Activated T-helper 2 cell treated with anti-CD3 and anti-CD28 coated beads, Interferon-gamma antibody, Interleukin-2, Interleukin-4, amounts not matched to agents 10 μg/mL and 5 μg/mL and 100 μg/mL, durations not matched to agents 14 hours and 24 hours and 36 hours (primary cell): ENCODE data around the gene DDX39A. TPM values are rescaled to one million over a fixed set of nuclear protein-coding genes. Genes with fewer than 3 reads are reported as not detected.
A peak's percentile ranks its signal among the peaks of the same experiment; 100 is the strongest.
"Not testable (repeated sequence)": the region's sequence is repeated elsewhere in the genome, so short reads cannot be mapped to it uniquely, and the experiment has no call there.

Experiments
- DNase-seq: peaks from one replicate; pipeline ENCODE4 v3.0.0; 2021; ENCODE audit warnings: low spot score
- H3K27ac Mint-ChIP-seq: one replicate; pipeline ENCODE4 v1.8.0; 2021; ENCODE audit warnings: mixed read lengths
- H3K27me3 Mint-ChIP-seq: one replicate; pipeline ENCODE4 v1.8.0; 2021; ENCODE audit warnings: low read depth, mixed read lengths
- H3K36me3 Mint-ChIP-seq: one replicate; pipeline ENCODE4 v1.8.0; 2021; ENCODE audit warnings: low read depth, mixed read lengths
- H3K4me1 Mint-ChIP-seq: one replicate; pipeline ENCODE4 v1.8.0; 2021; ENCODE audit warnings: low read depth, mixed read lengths
- H3K4me3 Mint-ChIP-seq: one replicate; pipeline ENCODE4 v1.8.0; 2021; ENCODE audit warnings: low read depth, mild to moderate bottlenecking, moderate library complexity, mixed read lengths
- H3K9me3 Mint-ChIP-seq: one replicate; pipeline ENCODE4 v1.8.0; 2021; ENCODE audit warnings: mixed read lengths
- intact Hi-C: fragments of 100-400 bp; cut with micrococcal nuclease; formaldehyde crosslinking; loops from one replicate; pipeline ENCODE4 v1.15.1; 2023
- total RNA-seq: library from RNA; stranded (reverse); gene quantifications from 2 replicates; pipeline ENCODE4 v1.2.3, GENCODE V29; 2022

Gene DDX39A
- total RNA-seq, 1 donor from 2014 or later, result 268 TPM

DNA sequence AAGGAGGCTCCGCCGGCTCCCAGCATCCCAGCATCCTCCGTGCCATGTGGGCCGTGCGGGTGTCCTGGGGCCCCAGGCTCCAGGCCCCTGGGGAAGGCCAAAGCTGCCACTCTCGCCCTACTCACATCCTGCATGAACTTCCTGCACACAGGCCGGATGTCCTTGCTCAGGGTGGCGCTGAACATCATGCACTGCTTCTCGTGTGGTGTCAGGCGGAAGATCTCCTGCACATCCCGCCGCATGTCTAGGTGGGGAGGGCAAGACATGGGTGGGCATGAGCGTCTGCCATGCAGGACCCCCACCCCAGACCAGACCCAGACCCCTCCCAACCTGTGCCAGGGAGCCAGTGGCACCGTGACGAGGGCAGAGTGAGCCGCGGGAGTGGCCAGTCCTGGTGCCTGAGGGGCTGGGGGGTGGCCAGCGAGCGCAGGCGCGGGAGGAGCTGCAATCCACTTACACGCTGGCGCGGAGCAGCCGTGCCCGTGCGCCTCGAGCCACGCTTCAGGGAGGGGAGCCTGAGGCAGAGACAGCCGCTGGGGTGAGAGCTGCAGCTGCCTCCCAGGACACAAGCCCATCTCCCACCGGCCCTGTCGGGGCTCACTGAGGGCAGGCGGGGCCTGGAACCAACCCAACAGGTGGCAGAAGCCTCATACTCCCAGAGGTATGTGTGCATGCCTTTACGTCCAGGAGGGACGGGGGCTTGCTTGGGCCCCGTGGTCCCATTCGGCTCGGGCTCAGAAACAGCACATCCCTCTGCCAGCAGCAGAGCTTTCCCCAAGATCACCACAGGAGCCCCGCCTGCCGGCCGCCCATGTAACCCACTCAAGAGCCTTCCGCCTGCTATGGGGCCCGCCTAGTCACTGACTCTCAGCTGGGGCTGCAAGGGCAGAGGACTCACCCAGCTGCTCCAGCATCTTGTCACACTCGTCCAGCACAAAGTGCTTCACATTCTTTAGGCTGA, 8.8 kb downstream of the DDX39A start:
- Mint-ChIP-seq H3K36me3 (peaks cover 86% of the 10 kb centered on the region), H3K27me3 (no peaks in the 10 kb centered on the region), H3K4me1 (peaks cover 26% of the 10 kb centered on the region), H3K4me3 (no peak overlapping the region), H3K27ac (peak overlapping the region; percentile 33), H3K9me3 (no peaks in the 10 kb centered on the region)
- intact Hi-C loops, result no loop called here
- DNase-seq, result no peak

DNA sequence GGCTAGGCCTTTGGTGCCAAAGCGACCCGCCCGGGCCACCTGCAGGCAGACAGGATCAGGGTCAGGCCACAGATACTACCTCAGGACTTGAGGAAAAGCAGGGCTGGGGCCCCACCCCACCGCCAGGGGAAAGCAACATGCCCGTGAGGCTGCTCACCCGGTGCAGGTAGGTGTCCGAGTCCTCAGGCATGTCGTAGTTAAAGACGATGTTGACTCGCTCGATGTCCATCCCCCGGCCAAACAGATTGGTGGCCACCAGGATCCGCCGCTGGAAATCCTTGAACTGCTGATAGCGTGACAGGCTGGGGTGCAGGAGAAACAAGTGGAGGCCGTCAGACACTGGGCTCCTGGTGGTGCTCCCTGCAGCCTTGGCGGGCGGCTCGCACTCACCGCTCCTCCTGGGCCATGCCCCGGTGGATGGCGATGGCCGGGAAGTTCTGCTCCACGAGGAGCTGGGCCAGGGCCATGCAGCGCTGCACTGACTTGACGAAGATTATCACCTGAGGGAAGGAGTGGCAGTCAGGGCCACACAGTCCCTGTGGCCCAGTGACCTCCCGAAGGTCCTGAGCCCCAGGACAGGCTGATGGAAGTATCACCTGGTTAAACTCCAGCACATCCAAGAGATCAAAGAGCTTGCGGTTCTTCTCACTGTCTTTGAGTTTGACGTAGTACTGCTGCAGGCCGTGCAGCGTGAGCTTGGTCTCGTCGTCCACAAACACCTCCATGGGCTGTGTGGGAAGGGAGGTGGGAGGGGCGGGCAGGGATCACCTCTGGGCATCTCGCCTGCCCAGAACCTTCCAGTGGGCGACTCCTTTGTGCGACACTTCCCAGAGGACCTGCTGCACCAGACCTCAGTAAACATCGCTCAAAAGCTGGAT, 9.8 kb downstream of the DDX39A start:
- intact Hi-C loops, result no loop called here

DNA sequence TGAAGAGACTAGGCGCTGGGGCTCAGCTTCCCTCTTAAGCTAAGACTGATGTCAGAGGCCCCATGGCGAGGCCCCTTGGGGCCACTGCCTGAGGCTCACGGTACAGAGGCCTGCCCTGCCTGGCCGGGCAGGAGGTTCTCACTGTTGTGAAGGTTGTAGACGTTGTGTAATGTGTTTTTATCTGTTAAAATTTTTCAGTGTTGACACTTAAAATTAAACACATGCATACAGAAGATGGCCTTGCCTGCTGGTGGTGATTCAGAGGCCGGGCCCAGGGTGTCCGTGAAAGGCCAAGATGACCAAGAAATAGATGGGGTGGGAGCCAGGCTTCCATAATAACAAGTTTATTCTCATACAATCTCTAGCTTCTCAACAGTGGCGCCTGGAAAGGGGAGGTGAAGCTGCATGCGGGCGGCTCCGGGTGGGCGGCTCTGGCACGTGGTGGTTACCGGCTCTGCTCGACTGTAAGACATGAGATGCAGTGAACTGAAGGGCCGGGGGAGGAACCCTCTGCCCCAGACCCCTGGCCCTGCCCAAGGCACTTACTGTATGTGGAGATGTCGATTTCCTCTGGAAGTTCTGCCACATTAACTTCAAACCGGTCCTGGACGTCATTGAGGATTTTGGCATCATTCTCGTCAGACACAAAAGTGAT, 10.5 kb downstream of the DDX39A start:
- Mint-ChIP-seq H3K4me3 (no peak overlapping the region), H3K4me1 (peaks cover 17% of the 10 kb centered on the region), H3K9me3 (no peaks in the 10 kb centered on the region), H3K36me3 (peaks cover 87% of the 10 kb centered on the region), H3K27ac (no peak overlapping the region), H3K27me3 (no peaks in the 10 kb centered on the region)
- no peak for DNase-seq
- intact Hi-C loops, result no loop called here

More for the DNA sequence above, 9.8 kb downstream of the DDX39A start:
- H3K27ac Mint-ChIP-seq, result no peak overlapping the region
- peaks cover 20% of the 10 kb centered on the region for H3K4me1 Mint-ChIP-seq
- no peak for DNase-seq
- H3K36me3 Mint-ChIP-seq, result peaks cover 87% of the 10 kb centered on the region
- no peak overlapping the region for H3K4me3 Mint-ChIP-seq
- H3K9me3 Mint-ChIP-seq, result no peaks in the 10 kb centered on the region
- no peaks in the 10 kb centered on the region for H3K27me3 Mint-ChIP-seq

DNA sequence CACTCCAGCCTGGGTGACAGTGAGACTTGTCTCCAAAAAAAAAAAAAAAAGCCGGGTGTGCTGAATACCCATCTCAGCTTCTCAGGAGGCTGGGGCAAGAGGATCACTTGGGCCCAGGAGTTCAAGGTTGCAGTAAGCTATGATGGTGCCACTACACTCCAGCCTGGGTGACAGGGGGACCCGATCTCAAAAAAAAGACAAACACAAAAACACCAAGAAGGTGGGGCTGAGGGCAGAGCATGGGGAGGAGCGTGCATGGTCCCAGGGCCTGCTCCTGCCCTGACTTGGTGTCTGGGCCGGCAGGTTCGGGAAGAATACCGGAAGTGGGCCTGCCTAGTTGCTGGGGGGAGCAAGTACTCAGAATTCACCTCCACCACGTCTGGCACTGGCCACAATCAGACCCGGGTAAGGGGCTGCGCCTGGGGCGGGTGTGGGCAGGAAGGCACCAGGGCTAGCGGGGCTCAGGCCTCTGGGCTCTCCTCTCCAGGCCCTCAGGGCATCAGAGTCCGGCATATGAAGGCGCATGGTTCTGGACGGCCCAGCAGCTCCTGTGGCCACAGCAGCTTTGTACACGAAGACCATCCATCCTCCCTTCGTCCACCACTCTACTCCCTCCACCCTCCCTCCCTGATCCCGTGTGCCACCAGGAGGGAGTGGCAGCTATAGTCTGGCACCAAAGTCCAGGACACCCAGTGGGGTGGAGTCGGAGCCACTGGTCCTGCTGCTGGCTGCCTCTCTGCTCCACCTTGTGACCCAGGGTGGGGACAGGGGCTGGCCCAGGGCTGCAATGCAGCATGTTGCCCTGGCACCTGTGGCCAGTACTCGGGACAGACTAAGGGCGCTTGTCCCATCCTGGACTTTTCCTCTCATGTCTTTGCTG, 11.3 kb downstream of the DDX39A start:
- H3K9me3 Mint-ChIP-seq, result no peaks in the 10 kb centered on the region
- peaks cover 10% of the 10 kb centered on the region for H3K4me1 Mint-ChIP-seq
- DNase-seq, result no peak
- no peaks in the 10 kb centered on the region for H3K27me3 Mint-ChIP-seq
- peak overlapping the region; percentile 55 for H3K27ac Mint-ChIP-seq
- intact Hi-C loops, result no loop called here
- H3K36me3 Mint-ChIP-seq, result peaks cover 80% of the 10 kb centered on the region
- H3K4me3 Mint-ChIP-seq, result no peak overlapping the region

DNA sequence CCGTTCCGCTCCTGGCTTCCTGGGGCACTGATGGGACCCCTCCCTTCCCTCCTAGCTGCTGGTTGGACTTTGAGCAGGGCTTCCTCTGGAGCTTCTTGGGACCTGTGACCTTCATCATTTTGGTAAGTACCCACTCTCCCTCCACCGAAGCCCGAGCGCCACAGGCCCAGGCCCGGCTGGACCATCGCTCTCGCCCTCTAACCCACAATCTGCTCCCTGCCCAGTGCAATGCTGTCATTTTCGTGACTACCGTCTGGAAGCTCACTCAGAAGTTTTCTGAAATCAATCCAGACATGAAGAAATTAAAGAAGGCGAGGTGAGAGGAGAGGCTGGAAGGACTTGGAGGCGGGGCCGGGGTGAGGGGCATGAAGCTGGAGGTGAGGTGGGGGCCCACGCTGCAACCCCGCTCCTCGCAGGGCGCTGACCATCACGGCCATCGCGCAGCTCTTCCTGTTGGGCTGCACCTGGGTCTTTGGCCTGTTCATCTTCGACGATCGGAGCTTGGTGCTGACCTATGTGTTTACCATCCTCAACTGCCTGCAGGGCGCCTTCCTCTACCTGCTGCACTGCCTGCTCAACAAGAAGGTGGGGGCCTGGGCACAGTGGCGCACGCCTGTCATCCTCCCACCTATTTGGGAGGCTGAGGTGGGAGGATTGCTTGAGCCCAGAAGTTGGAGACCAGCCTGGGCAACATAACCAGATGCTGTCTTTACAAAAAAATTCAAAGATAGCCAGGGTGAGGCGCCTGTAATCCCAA, 12.3 kb downstream of the DDX39A start:
- intact Hi-C loops, result loop anchor here (1.0 kb wide), 1 partner anchor 46 kb away; no protein-coding TSS in a partner anchor
- Mint-ChIP-seq H3K4me1 (peaks cover 9% of the 10 kb centered on the region), H3K27me3 (no peaks in the 10 kb centered on the region), H3K4me3 (no peak overlapping the region), H3K9me3 (no peaks in the 10 kb centered on the region), H3K36me3 (peaks cover 82% of the 10 kb centered on the region), H3K27ac (no peak overlapping the region)
- DNase-seq, result no peak

DNA sequence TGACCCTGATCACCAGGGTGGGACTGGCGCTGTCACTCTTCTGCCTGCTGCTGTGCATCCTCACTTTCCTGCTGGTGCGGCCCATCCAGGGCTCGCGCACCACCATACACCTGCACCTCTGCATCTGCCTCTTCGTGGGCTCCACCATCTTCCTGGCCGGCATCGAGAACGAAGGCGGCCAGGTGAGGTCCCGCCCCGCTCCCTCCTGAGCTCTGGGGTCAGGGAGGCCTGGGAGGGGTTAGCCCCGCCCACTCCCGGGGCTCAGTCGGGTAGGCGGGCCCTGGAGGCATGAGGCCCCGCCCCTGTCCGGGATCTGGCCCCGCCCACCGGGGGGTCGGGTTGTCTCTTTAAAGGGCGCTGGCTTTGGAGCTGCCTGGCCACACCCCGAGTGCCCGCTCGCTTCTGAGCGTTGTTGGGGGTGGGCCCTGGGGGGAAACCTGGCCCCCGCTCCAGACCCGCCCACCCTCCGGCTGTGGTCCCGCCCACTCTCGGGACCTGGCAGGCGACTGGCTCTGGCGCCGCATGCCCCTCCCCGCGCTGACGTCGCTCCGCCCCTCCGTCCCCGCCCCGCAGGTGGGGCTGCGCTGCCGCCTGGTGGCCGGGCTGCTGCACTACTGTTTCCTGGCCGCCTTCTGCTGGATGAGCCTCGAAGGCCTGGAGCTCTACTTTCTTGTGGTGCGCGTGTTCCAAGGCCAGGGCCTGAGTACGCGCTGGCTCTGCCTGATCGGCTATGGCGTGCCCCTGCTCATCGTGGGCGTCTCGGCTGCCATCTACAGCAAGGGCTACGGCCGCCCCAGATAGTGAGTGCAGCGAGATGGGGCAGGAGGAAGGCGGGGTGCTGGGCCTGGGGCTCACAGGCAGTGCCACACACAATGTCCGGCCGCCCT, 13.1 kb downstream of the DDX39A start:
- H3K4me1 Mint-ChIP-seq, result peaks cover 6% of the 10 kb centered on the region
- H3K4me3 Mint-ChIP-seq, result no peak overlapping the region
- intact Hi-C loops, result loop anchor here (1.0 kb wide), 1 partner anchor 45 kb away; no protein-coding TSS in a partner anchor
- peaks cover 81% of the 10 kb centered on the region for H3K36me3 Mint-ChIP-seq
- DNase-seq, result peak; percentile 87
- H3K27ac Mint-ChIP-seq, result peak overlapping the region; percentile 65
- no peaks in the 10 kb centered on the region for H3K9me3 Mint-ChIP-seq
- H3K27me3 Mint-ChIP-seq, result no peaks in the 10 kb centered on the region

DNA sequence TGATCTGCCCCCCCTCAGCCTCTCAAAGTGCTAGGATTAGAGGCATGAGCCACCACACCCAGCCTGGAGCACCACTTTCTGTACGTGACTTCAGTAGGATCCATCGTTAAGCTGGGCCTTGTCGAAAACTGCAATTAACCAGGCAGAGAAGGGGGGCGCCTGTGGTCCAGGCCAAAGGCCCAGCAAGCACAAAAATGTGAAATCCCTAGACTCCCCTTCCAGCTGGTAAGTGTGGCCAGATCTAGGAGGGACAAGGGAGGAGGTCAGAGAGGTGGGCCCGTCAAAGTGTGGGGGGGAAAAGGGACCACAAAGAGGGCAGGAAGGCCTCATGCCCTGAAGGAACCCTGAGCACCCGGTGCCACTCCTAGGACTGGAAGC, 13.8 kb downstream of the DDX39A start:
- H3K4me1 Mint-ChIP-seq, result peaks cover 6% of the 10 kb centered on the region
- no peaks in the 10 kb centered on the region for H3K27me3 Mint-ChIP-seq
- no peaks in the 10 kb centered on the region for H3K9me3 Mint-ChIP-seq
- DNase-seq, result no peak
- no peak overlapping the region for H3K27ac Mint-ChIP-seq
- peaks cover 75% of the 10 kb centered on the region for H3K36me3 Mint-ChIP-seq
- intact Hi-C loops, result no loop called here
- H3K4me3 Mint-ChIP-seq, result no peak overlapping the region

DNA sequence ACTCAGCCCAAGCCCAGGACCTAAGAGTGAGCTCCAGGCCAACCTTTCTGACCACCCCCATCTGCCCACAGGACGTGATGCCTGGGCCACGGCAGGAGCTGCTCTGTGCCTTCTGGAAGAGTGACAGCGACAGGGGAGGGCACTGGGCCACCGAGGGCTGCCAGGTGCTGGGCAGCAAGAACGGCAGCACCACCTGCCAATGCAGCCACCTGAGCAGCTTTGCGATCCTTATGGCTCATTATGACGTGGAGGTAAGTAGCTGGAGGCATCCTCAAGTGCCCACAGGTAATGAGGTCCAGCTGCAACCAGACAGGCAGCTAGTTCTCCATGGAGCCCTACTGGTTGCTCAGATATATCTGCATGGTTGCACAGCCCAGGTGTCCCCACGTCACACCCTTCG, 14.8 kb downstream of the DDX39A start:
- peaks cover 6% of the 10 kb centered on the region for H3K4me1 Mint-ChIP-seq
- H3K27ac Mint-ChIP-seq, result peak overlapping the region; percentile 17
- peaks cover 65% of the 10 kb centered on the region for H3K36me3 Mint-ChIP-seq
- DNase-seq, result no peak
- H3K9me3 Mint-ChIP-seq, result no peaks in the 10 kb centered on the region
- H3K4me3 Mint-ChIP-seq, result no peak overlapping the region
- H3K27me3 Mint-ChIP-seq, result no peaks in the 10 kb centered on the region
- intact Hi-C loops, result no loop called here

DNA sequence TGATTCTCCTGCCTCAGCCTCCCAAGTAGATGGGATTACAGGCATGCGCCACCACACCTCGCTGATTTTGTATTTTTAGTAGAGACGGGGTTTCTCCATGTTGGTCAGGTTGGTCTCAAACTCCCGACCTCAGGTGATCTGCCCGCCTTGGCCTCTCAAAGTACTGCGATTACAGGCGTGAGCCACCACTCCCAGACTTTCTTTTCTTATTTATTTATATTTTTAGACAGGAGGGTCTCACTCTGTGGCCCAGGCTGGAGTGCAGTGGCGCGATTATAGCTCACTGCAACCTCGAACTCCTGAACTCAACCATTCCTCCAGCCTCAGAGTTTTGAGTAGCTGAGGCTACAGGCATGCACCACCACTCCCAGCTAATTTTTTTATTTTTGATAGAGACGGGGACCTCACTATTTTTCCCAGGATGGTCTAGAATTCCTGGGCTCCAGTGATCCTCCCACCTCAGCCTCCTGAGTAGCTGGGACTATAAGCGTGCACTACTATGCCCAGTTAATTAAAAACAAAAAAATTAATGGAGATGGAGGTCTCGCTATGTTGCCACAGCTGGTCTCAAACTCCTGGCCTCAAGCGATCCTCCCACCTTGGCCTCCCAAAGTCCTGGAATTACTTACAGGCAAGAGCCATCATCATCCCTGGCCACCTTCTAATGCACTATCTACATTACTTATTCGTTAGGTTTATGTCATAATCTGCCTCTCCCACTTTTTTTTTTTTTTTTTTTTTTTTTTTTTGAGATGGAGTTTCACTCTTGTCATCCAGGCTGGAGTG, 15.8 kb downstream of the DDX39A start:
- H3K4me3 Mint-ChIP-seq, H3K27me3 Mint-ChIP-seq, intact Hi-C loops, H3K4me1 Mint-ChIP-seq, H3K9me3 Mint-ChIP-seq, DNase-seq, H3K27ac Mint-ChIP-seq: not testable (repeated sequence)
- peaks cover 61% of the 10 kb centered on the region for H3K36me3 Mint-ChIP-seq

DNA sequence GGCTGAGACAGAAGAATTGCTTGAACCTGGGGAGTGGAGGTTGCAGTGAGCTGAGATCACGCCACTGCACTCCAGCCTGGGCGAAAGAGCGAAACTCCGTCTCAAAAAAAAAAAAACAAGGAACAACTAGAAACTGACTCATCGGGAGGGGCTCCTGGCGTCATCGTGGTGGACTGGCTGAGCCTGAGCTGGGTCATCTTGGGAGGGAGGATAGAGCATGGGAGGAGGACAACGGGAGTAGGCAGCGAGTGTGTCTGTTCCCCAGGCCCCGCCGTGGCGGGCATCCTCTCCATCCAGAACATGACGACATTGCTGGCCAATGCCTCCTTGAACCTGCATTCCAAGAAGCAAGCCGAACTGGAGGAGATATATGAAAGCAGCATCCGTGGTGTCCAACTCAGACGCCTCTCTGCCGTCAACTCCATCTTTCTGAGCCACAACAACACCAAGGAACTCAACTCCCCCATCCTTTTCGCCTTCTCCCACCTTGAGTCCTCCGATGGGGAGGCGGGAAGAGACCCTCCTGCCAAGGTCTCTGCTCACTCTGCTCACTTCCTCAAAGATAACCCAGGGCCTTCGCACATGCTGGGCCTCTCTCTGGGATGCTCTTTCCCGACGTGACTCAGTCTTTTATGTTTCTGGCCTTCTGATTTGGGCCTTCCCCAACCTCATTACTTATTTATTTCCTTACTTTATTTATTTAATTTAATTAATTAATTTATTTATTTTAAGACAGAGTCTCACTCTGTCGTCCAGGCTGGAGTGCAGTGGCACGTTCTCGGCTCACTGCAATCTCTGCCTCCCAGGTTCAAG, 16.6 kb downstream of the DDX39A start:
- Mint-ChIP-seq H3K27ac (no peak overlapping the region), H3K4me3 (no peak overlapping the region), H3K36me3 (peaks cover 59% of the 10 kb centered on the region), H3K9me3 (no peaks in the 10 kb centered on the region), H3K4me1 (peaks cover 2% of the 10 kb centered on the region), H3K27me3 (no peaks in the 10 kb centered on the region)
- DNase-seq, result no peak
- intact Hi-C loops, result no loop called here
